Umbilical cord (tissue), 2 donors: Measurements from ENCODE around the gene APOA5. TPM values are rescaled to one million over a fixed set of nuclear protein-coding genes. Genes with fewer than 3 reads are reported as not detected.
"Not testable (repeated sequence)": the region's sequence is repeated elsewhere in the genome, so short reads cannot be mapped to it uniquely, and the experiment has no call there.

Experiments used
- DNase-seq: peaks from one replicate; pipeline ENCODE4 v3.0.0-alpha.2; 2015; ENCODE audit warnings: low spot score
- total RNA-seq: library from RNA; depleted of rRNA; stranded (reverse); fragments of >200 nt; gene quantifications from one replicate; pipeline ENCODE4 v1.2.3, GENCODE V29; 2014; ENCODE audit warnings: low replicate concordance; ENCODE audit not compliant: insufficient read depth

Gene APOA5
- total RNA-seq, 1 donor from 2014 or later = not detected

GRCh38 chr11:116775975-116776374, 15.7 kb downstream of the APOA5 start:
- DNase-seq = no peak

GRCh38 chr11:116774661-116775060, 17.0 kb downstream of the APOA5 start:
- no peak for DNase-seq

- no peak for DNase-seq
Observed at GRCh38 chr11:116773203-116774097, 18.2 kb downstream of the APOA5 start.

GRCh38 chr11:116772443-116773202, 19.1 kb downstream of the APOA5 start, which contains the start of gene BUD13:
Gene BUD13 (minus strand): TSS chr11:116772987. CDS start chr11:116772964, 23 bp downstream.
- DNase-seq = peak; percentile 89

GRCh38 chr11:116771935-116772334, 19.7 kb downstream of the APOA5 start:
- DNase-seq = no peak

GRCh38 chr11:116762132-116762531, 29.5 kb downstream of the APOA5 start:
- no peak for DNase-seq

- DNase-seq = not testable (repeated sequence)
Observed at GRCh38 chr11:116756044-116756443, 35.6 kb downstream of the APOA5 start.

GRCh38 chr11:116750070-116750718, 41.5 kb downstream of the APOA5 start:
- no peak for DNase-seq

GRCh38 chr11:116742104-116742503, 49.6 kb downstream of the APOA5 start:
- no peak for DNase-seq

- no peak for DNase-seq
Observed at GRCh38 chr11:116740741-116741140, 50.9 kb downstream of the APOA5 start.

Other genes with a start within 250 kb of the APOA5 start
- 16.1 TPM for gene BUD13, start 18.9 kb downstream of the APOA5 start, total RNA-seq
- 25.5 TPM for gene ZPR1, start 3.9 kb downstream of the APOA5 start, total RNA-seq
- gene APOA4, start 31.4 kb upstream of the APOA5 start, total RNA-seq = 3.4 TPM
- gene APOC3, start 38.0 kb upstream of the APOA5 start, total RNA-seq = not detected
- not detected for gene APOA1, start 45.7 kb upstream of the APOA5 start, total RNA-seq